IMR-90 (cell line): ENCODE results near the gene ADCY5. TPM values are rescaled to one million over a fixed set of nuclear protein-coding genes. Genes with fewer than 3 reads are reported as not detected.

Experiments
- ATAC-seq: fragments of 200-7000 bp; cut with Tn5 transposase; 2 replicates; pipeline ENCODE4 v1.9.1; 2020; ENCODE audit warnings: low read depth, mild to moderate bottlenecking, moderate library complexity
- BruUV-seq: library from RNA; stranded (reverse); fragments of 400-500 nt; replicated peaks from 2 replicates; lab custom pipeline; 2021; lab: Mats Ljungman, UMichigan
- CTCF ChIA-PET: fragments of 300-600 bp; formaldehyde crosslinking; extraction: SDS; loops from one replicate; lab custom pipeline; 2021; ENCODE audit warnings: antibody characterized with exemption; lab: Yijun Ruan, JAX
- POLR2A ChIA-PET: fragments of 300-600 bp; sonication (Branson Sonifier 250); formaldehyde crosslinking; loops from one replicate; lab custom pipeline; 2022; ENCODE audit warnings: antibody characterized with exemption; ENCODE audit not compliant: unreplicated experiment; lab: Charles Lee
- DNase-seq: peaks from one replicate; pipeline ENCODE4 v3.0.0; 2013
- H2AFZ ChIP-seq: replicated peaks from 2 replicates; pipeline ENCODE3; 2013; ENCODE audit warnings: low read length, mild to moderate bottlenecking; ENCODE audit not compliant: poor library complexity
- H2AK5ac ChIP-seq: 2 replicates; pipeline ENCODE4 v1.6.1; 2013; ENCODE audit warnings: low read depth, low read length, inconsistent platforms
- H2AK9ac ChIP-seq: replicated peaks from 2 replicates; pipeline ENCODE3; 2013; ENCODE audit warnings: mild to moderate bottlenecking, low read depth, low read length, moderate library complexity; ENCODE audit not compliant: poor library complexity
- H2BK120ac ChIP-seq: 2 replicates; pipeline ENCODE4 v1.6.1; 2013; ENCODE audit warnings: low read depth, low read length, inconsistent platforms
- H2BK15ac ChIP-seq: 3 replicates; pipeline ENCODE4 v1.6.1; 2013; ENCODE audit warnings: low read depth, low read length, inconsistent platforms
- H2BK20ac ChIP-seq: 2 replicates; pipeline ENCODE4 v1.6.1; 2013; ENCODE audit warnings: low read depth, mild to moderate bottlenecking, inconsistent platforms, low read length, moderate library complexity
- H2BK5ac ChIP-seq: 2 replicates; pipeline ENCODE4 v1.6.1; 2013; ENCODE audit warnings: mild to moderate bottlenecking, low read depth, low read length, inconsistent platforms; ENCODE audit not compliant: poor library complexity, severe bottlenecking
- H3K14ac ChIP-seq: replicated peaks from 2 replicates; pipeline ENCODE4 v1.6.1; 2013; ENCODE audit warnings: low read depth, low read length, inconsistent platforms
- H3K18ac ChIP-seq: 2 replicates; pipeline ENCODE4 v1.6.1; 2013; ENCODE audit warnings: low read depth, low read length, control low read depth
- H3K23ac ChIP-seq: 2 replicates; pipeline ENCODE4 v1.6.1; 2013; ENCODE audit warnings: low read depth, low read length, inconsistent platforms
- H3K27ac ChIP-seq: 2 replicates; pipeline ENCODE4 v1.5.1; 2013; ENCODE audit warnings: mild to moderate bottlenecking, control low read depth, low read length; ENCODE audit not compliant: insufficient read depth
- H3K27me3 ChIP-seq: 2 replicates; pipeline ENCODE4 v1.6.1; 2013; ENCODE audit warnings: low read length; ENCODE audit not compliant: control insufficient read depth, insufficient read depth
- H3K36me3 ChIP-seq: 2 replicates; pipeline ENCODE4 v1.6.1; 2013; ENCODE audit warnings: low read length, mixed read lengths; ENCODE audit not compliant: control insufficient read depth, insufficient read depth
- H3K4ac ChIP-seq: 2 replicates; pipeline ENCODE4 v1.6.1; 2013; ENCODE audit warnings: low read depth, low read length, inconsistent platforms
- H3K4me1 ChIP-seq: 2 replicates; pipeline ENCODE4 v1.6.1; 2013; ENCODE audit warnings: low read length, mixed read lengths; ENCODE audit not compliant: control insufficient read depth, insufficient read depth
- H3K4me2 ChIP-seq: 2 replicates; pipeline ENCODE4 v1.6.1; 2013; ENCODE audit warnings: low read depth, mild to moderate bottlenecking, control low read depth, low read length, moderate library complexity
- H3K4me3 ChIP-seq: 2 replicates; pipeline ENCODE4 v1.5.1; 2013; ENCODE audit warnings: low read depth, mild to moderate bottlenecking, control low read depth, low read length, moderate library complexity; ENCODE audit not compliant: insufficient read depth
- H3K56ac ChIP-seq: 2 replicates; pipeline ENCODE4 v1.6.1; 2013; ENCODE audit warnings: low read length, inconsistent platforms; ENCODE audit not compliant: insufficient read depth; ENCODE audit errors: extremely low read depth
- H3K79me1 ChIP-seq, 2 experiments: 2 replicates each; pipeline ENCODE4 v1.6.1; 2013; ENCODE audit warnings: low read length in 2 of 2, inconsistent platforms in 1 of 2, low read depth in 1 of 2
- H3K9ac ChIP-seq: 2 replicates; pipeline ENCODE4 v1.6.1; 2013; ENCODE audit warnings: low read depth, low read length, control low read depth
- H3K9me1 ChIP-seq: 2 replicates; pipeline ENCODE4 v1.6.1; 2013; ENCODE audit warnings: low read length, inconsistent platforms; ENCODE audit not compliant: insufficient read depth
- H3K9me3 ChIP-seq: 2 replicates; pipeline ENCODE4 v1.6.1; 2013; ENCODE audit warnings: low read length; ENCODE audit not compliant: control insufficient read depth, insufficient read depth
- H4K20me1 ChIP-seq: 2 replicates; pipeline ENCODE4 v1.6.1; 2013; ENCODE audit warnings: low read length, inconsistent platforms; ENCODE audit not compliant: insufficient read depth
- H4K5ac ChIP-seq: 2 replicates; pipeline ENCODE4 v1.6.1; 2013; ENCODE audit warnings: mild to moderate bottlenecking, low read depth, low read length, control low read depth
- H4K8ac ChIP-seq, 2 experiments: 2 replicates each; pipeline ENCODE4 v1.6.1; 2013; ENCODE audit warnings: low read depth in 2 of 2, low read length in 2 of 2, control low read depth in 1 of 2, inconsistent platforms in 1 of 2
- H4K91ac ChIP-seq: 2 replicates; pipeline ENCODE4 v1.6.1; 2013; ENCODE audit warnings: low read depth, low read length, inconsistent platforms; ENCODE audit not compliant: insufficient read depth
- BHLHE40 ChIP-seq: fragments of 150-350 bp; IDR thresholded peaks from 2 replicates; pipeline ENCODE4 v1.6.1; 2016; ENCODE audit warnings: mild to moderate bottlenecking, low read depth, low read length
- CTCF ChIP-seq: conservative IDR thresholded peaks from 2 replicates; pipeline ENCODE4 v1.5.1; 2012; ENCODE audit warnings: mild to moderate bottlenecking, low read depth, low read length, improper control_type of control experiment
- RAD21 ChIP-seq: IDR thresholded peaks from 2 replicates; pipeline ENCODE4 v1.6.1; 2012; ENCODE audit warnings: low read length, improper control_type of control experiment
- RCOR1 ChIP-seq: IDR thresholded peaks from 2 replicates; pipeline ENCODE4 v1.6.1; 2012; ENCODE audit warnings: mild to moderate bottlenecking, low read length, improper control_type of control experiment; ENCODE audit not compliant: insufficient replicate concordance
- USF2 ChIP-seq: fragments of 150-350 bp; IDR thresholded peaks from 2 replicates; pipeline ENCODE4 v1.6.1; 2017; ENCODE audit warnings: mild to moderate bottlenecking, antibody characterized with exemption, low read length, low read depth
- WGBS, 2 experiments: methylation state at CpG; one replicate each; pipeline versions ENCODE4 v1.1.5 to v1.1.7; 2013; ENCODE audit warnings: missing lambda C conversion rate in 2 of 2; ENCODE audit not compliant: insufficient read length in 1 of 2; ENCODE audit errors: extremely low coverage in 2 of 2; 5-methylcytosine and 5-hydroxymethylcytosine counted together
- dilution Hi-C: fragments of 300-500 bp; cut with HindIII; formaldehyde crosslinking; loops from one replicate; pipeline ENCODE4 v1.14.3; 2018; ENCODE audit warnings: low sequenced_read_pairs; ENCODE audit not compliant: unreplicated experiment
- in situ Hi-C: fragments of 300-500 bp; cut with MboI; formaldehyde crosslinking; loops from 3 replicates; pipeline ENCODE4 v1.14.3; 2019; ENCODE audit warnings: low sequenced_read_pairs, inconsistent platforms, mixed read lengths
- intact Hi-C: fragments of 100-400 bp; cut with micrococcal nuclease; formaldehyde crosslinking; loops from 2 replicates; pipeline ENCODE4 v1.10.0; 2022
- polyA plus RNA-seq, 3 experiments: library from polyadenylated mRNA; depleted of rRNA; stranded (reverse); fragments of >200 nt; gene quantifications; 2 replicates each; pipeline ENCODE4 v1.2.3, GENCODE V29; 2012; ENCODE audit warnings: low replicate concordance in 1 of 3
- total RNA-seq: library from RNA; depleted of rRNA; stranded (reverse); fragments of >200 nt; gene quantifications from 2 replicates; pipeline ENCODE4 v1.2.3, GENCODE V29; 2012

Gene ADCY5
- total and polyA plus RNA-seq, 2 of the 4 experiments (the other 2 are of a cell fraction) = 0.14 to 0.18 TPM

- in situ Hi-C loops = no loop called here
- Histone ChIP-seq H3K14ac (no peak overlapping the region), H3K27ac (no peak overlapping the region), H3K9me3 (no peaks in the 10 kb centered on the region), H2BK15ac (no peak overlapping the region), H2AK5ac (no peak overlapping the region), H3K4me2 (no peak overlapping the region), H3K36me3 (no peaks in the 10 kb centered on the region), H3K4me3 (no peak overlapping the region), H3K4me1 (no peaks in the 10 kb centered on the region), H3K79me1 (no peaks in the 10 kb centered on the region), H2AFZ (no peak overlapping the region), H3K9ac (no peak overlapping the region), H4K20me1 (no peaks in the 10 kb centered on the region), H3K56ac (no peak overlapping the region), H2BK5ac (no peak overlapping the region), H3K4ac (no peak overlapping the region), H4K91ac (no peak overlapping the region), H3K27me3 (peaks cover 81% of the 10 kb centered on the region), H2AK9ac (no peak overlapping the region), H3K23ac (no peak overlapping the region), H3K18ac (no peak overlapping the region), H2BK120ac (no peak overlapping the region), H2BK20ac (no peak overlapping the region), H3K9me1 (no peaks in the 10 kb centered on the region), H4K8ac (no peak overlapping the region), H4K5ac (no peak overlapping the region)
- intact Hi-C loops = no loop called here
- CTCF ChIA-PET = no interaction called here
- dilution Hi-C loops = no loop called here
- DNase-seq (no peak), ATAC-seq (no peak)
- POLR2A ChIA-PET = no interaction called here
- BruUV-seq = no TSS peak
- TF ChIP-seq RAD21 = no peak
- TF ChIP-seq BHLHE40 = no peak
- TF ChIP-seq USF2 = no peak
- TF ChIP-seq CTCF = no peak
- TF ChIP-seq RCOR1 = no peak
- 67% methylated on average over 3 of the region's 9 CpGs; no CpG with 5 or more reads in 1 of the 2 experiments for WGBS, 2 experiments
Measured at GRCh38 chr3:123442125-123442524, 6.8 kb downstream of the ADCY5 start.
